Upper lobe of left lung (tissue), 4 donors: ENCODE results near the gene PTPN13.

Experiments
- POLR2AphosphoS5 ChIP-seq, 2 donors: sonication (generic); formaldehyde crosslinking; IDR thresholded peaks; one replicate each; pipeline ENCODE4 v1.5.1; 2017; ENCODE audit warnings: antibody characterized with exemption in 2 of 2
- TF ChIP-seq, protein P1 (sequence below), 6 experiments: fragments of 450-650 bp in 4 of 6; fragments of 200-600 bp in 2 of 6; sonication (generic) in 2 of 6; IDR thresholded peaks; one replicate each; pipeline ENCODE4 v1.5.1; 2016 to 2019; ENCODE audit warnings: antibody characterized with exemption in 6 of 6

DNA sequence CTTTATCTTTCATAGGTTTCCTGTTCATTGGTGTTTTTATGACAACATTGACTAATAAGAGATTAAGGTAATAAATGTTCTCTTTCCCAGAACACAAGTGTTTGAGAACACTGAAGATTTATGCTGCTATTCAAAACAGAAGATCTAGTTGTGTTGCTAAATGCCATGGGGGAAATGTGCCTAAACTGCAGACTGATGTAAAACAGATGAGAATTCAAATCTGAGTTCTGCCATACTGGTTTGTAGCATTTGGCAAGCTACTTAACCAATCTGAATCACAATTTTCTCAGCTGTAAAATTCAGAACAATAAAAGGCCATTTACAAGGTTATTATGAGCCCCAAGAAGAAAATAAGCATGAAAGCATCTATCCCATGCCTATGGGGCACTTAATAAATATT is 252.8 kb downstream of the PTPN13 start:
- TF ChIP-seq POLR2AphosphoS5 (IDR thresholded peaks at IDR 0.05), result no peak
- TF ChIP-seq, protein P1, sequence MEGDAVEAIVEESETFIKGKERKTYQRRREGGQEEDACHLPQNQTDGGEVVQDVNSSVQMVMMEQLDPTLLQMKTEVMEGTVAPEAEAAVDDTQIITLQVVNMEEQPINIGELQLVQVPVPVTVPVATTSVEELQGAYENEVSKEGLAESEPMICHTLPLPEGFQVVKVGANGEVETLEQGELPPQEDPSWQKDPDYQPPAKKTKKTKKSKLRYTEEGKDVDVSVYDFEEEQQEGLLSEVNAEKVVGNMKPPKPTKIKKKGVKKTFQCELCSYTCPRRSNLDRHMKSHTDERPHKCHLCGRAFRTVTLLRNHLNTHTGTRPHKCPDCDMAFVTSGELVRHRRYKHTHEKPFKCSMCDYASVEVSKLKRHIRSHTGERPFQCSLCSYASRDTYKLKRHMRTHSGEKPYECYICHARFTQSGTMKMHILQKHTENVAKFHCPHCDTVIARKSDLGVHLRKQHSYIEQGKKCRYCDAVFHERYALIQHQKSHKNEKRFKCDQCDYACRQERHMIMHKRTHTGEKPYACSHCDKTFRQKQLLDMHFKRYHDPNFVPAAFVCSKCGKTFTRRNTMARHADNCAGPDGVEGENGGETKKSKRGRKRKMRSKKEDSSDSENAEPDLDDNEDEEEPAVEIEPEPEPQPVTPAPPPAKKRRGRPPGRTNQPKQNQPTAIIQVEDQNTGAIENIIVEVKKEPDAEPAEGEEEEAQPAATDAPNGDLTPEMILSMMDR (IDR thresholded peaks at IDR 0.05), result no peak
